ENCODE results near the gene SPRR2D.

The SPRR2D gene

GRCh38 chr1:152998476-152998875 is 42.4 kb downstream of the SPRR2D start:
- no peaks in the 10 kb centered on the region for H3K27me3 ChIP-seq (ENCODE audit: insufficient read depth, low read length)
- no peaks in the 10 kb centered on the region for H3F3A ChIP-seq (ENCODE audit: insufficient read depth, low read length)
- TF ChIP-seq EZH2 (IDR thresholded peaks at IDR 0.05; ENCODE audit: borderline replicate concordance, low read length) (no peak), CTCF (IDR thresholded peaks at IDR 0.05; ENCODE audit: low read length) (no peak)
- H3K9me3 ChIP-seq (ENCODE audit: low read length), result no peaks in the 10 kb centered on the region
- no peaks in the 10 kb centered on the region for H3K79me2 ChIP-seq (ENCODE audit: insufficient read depth, low read length)
- H3K4me1 ChIP-seq (ENCODE audit: insufficient read depth, low read length, severe bottlenecking), result no peaks in the 10 kb centered on the region
- H3K9ac ChIP-seq (ENCODE audit: low read length), result no peak overlapping the region
- H4K20me1 ChIP-seq (ENCODE audit: insufficient read depth, low read length), result no peaks in the 10 kb centered on the region
- no peaks in the 10 kb centered on the region for H3K36me3 ChIP-seq (ENCODE audit: insufficient read depth, low read length)
- H3K27ac ChIP-seq (ENCODE audit: low read depth, low read length, poor library complexity, severe bottlenecking), result no peak overlapping the region
- H2AFZ ChIP-seq (ENCODE audit: low read length), result no peak overlapping the region
- no peak overlapping the region for H3K4me3 ChIP-seq (ENCODE audit: low read depth, low read length, poor library complexity, severe bottlenecking)
- no peak overlapping the region for H3K4me2 ChIP-seq (ENCODE audit: low read length)
- no peaks in the 10 kb centered on the region for H3K9me2 ChIP-seq (ENCODE audit: low read depth, low read length)

- no peak overlapping the region for H3K4me2 ChIP-seq (ENCODE audit: low read length)
- H3K9me2 ChIP-seq (ENCODE audit: low read depth, low read length), result no peaks in the 10 kb centered on the region
- H3K36me3 ChIP-seq (ENCODE audit: insufficient read depth, low read length), result no peaks in the 10 kb centered on the region
- no peaks in the 10 kb centered on the region for H3K9me3 ChIP-seq (ENCODE audit: low read length)
- no peak overlapping the region for H3K4me3 ChIP-seq (ENCODE audit: low read depth, low read length, poor library complexity, severe bottlenecking)
- no peaks in the 10 kb centered on the region for H4K20me1 ChIP-seq (ENCODE audit: insufficient read depth, low read length)
- H3K27ac ChIP-seq (ENCODE audit: low read depth, low read length, poor library complexity, severe bottlenecking), result no peak overlapping the region
- H3K9ac ChIP-seq (ENCODE audit: low read length), result no peak overlapping the region
- no peaks in the 10 kb centered on the region for H3K4me1 ChIP-seq (ENCODE audit: insufficient read depth, low read length, severe bottlenecking)
- TF ChIP-seq CTCF (IDR thresholded peaks at IDR 0.05; ENCODE audit: low read length), result no peak
- no peak for TF ChIP-seq EZH2 (IDR thresholded peaks at IDR 0.05; ENCODE audit: borderline replicate concordance, low read length)
- no peak overlapping the region for H2AFZ ChIP-seq (ENCODE audit: low read length)
- no peaks in the 10 kb centered on the region for H3K27me3 ChIP-seq (ENCODE audit: insufficient read depth, low read length)
- H3F3A ChIP-seq (ENCODE audit: insufficient read depth, low read length), result no peaks in the 10 kb centered on the region
- H3K79me2 ChIP-seq (ENCODE audit: insufficient read depth, low read length), result no peaks in the 10 kb centered on the region
Measured at GRCh38 chr1:152997901-152998300, 43.0 kb downstream of the SPRR2D start.

- no peaks in the 10 kb centered on the region for H3K9me2 ChIP-seq (ENCODE audit: low read depth, low read length)
- no peaks in the 10 kb centered on the region for H3K9me3 ChIP-seq (ENCODE audit: low read length)
- H3K27ac ChIP-seq (ENCODE audit: low read depth, low read length, poor library complexity, severe bottlenecking), result no peak overlapping the region
- no peaks in the 10 kb centered on the region for H3F3A ChIP-seq (ENCODE audit: insufficient read depth, low read length)
- no peaks in the 10 kb centered on the region for H3K36me3 ChIP-seq (ENCODE audit: insufficient read depth, low read length)
- no peak overlapping the region for H3K4me2 ChIP-seq (ENCODE audit: low read length)
- H3K4me1 ChIP-seq (ENCODE audit: insufficient read depth, low read length, severe bottlenecking), result no peaks in the 10 kb centered on the region
- no peak overlapping the region for H3K9ac ChIP-seq (ENCODE audit: low read length)
- H2AFZ ChIP-seq (ENCODE audit: low read length), result no peak overlapping the region
- no peaks in the 10 kb centered on the region for H4K20me1 ChIP-seq (ENCODE audit: insufficient read depth, low read length)
- no peaks in the 10 kb centered on the region for H3K79me2 ChIP-seq (ENCODE audit: insufficient read depth, low read length)
- TF ChIP-seq EZH2 (IDR thresholded peaks at IDR 0.05; ENCODE audit: borderline replicate concordance, low read length), result no peak
- TF ChIP-seq CTCF (IDR thresholded peaks at IDR 0.05; ENCODE audit: low read length), result no peak
- no peaks in the 10 kb centered on the region for H3K27me3 ChIP-seq (ENCODE audit: insufficient read depth, low read length)
- no peak overlapping the region for H3K4me3 ChIP-seq (ENCODE audit: low read depth, low read length, poor library complexity, severe bottlenecking)
Measured at GRCh38 chr1:152996633-152997400, 44.1 kb downstream of the SPRR2D start.
